GM21723 (cell line): Measurements from ENCODE around the gene POM121L2.

Experiments
- ATAC-seq: cut with Tn5 transposase; IDR thresholded peaks from one replicate; pipeline ENCODE4 v1.9.1; 2021; ENCODE audit warnings: mild to moderate bottlenecking, moderate library complexity; ENCODE audit not compliant: unreplicated experiment

The POM121L2 gene

DNA sequence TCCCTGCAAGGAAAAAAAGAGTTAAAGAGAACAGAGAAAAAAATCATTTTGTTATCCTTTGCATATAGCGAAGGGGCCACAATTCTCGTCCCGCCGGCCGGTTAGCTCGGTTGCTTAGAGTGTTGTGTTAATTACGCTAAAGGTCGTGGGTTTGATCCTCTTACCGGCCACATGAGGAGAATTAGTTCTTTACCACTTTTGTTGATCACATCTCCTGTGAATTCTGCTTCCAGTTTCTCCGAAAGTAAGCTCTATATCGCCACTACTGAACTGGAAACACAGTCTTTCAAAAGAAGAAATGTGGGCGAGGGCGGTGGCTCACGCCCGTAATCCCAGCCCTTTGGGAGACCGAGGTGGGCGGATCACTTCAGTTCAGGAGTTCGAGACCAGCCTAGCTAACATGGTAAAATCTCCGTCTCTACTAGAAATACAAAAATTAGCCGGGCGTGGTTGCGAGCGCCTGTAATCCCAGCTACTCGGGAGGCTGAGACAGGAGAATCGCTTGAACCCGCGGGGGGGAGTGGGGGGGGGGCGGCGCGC is 51.2 kb downstream of the POM121L2 start:
- no peak for ATAC-seq

DNA sequence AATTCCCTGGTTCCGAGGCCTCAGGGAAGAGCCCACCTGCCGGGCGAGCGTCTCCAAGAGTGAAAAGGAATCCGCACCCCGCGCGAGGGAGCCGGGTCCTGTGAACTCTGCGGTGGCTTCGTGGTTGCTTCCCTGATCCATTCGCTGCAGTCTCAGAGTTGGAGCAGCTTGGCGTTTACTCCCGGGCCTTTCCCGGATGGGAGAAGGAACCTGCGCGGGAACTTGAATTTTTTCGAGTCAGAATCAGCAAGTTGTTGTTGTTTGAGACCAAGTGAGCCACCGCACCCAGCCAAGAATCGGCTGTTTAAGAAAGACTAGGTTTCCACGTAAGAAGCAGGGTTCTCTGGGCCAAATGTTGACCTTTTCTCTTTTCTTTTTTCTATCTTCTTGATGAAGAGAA is 51.7 kb downstream of the POM121L2 start:
- ATAC-seq = no peak
